ENCODE measurements around the gene ACACB.

DNA sequence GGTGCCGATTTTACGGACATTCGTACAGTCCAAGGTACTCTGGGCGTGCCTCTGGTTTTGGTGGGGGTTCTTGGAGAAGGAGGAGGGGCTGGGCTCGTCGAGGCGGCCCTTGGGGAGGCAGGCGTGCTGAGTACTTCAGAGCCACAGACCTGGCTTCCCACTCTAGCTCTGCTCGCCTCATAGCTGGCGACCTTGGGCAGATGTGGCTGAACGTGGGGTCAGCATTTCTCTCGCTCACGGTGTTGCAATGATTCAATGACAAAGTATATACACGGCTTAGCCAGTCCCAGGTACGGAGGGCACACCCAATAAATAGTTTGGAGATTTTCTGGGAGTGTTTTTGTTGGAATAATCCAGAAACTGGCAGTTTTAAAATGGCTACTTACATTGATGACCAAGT, 117.6 kb downstream of the ACACB start:
- TF ChIP-seq, protein P1, sequence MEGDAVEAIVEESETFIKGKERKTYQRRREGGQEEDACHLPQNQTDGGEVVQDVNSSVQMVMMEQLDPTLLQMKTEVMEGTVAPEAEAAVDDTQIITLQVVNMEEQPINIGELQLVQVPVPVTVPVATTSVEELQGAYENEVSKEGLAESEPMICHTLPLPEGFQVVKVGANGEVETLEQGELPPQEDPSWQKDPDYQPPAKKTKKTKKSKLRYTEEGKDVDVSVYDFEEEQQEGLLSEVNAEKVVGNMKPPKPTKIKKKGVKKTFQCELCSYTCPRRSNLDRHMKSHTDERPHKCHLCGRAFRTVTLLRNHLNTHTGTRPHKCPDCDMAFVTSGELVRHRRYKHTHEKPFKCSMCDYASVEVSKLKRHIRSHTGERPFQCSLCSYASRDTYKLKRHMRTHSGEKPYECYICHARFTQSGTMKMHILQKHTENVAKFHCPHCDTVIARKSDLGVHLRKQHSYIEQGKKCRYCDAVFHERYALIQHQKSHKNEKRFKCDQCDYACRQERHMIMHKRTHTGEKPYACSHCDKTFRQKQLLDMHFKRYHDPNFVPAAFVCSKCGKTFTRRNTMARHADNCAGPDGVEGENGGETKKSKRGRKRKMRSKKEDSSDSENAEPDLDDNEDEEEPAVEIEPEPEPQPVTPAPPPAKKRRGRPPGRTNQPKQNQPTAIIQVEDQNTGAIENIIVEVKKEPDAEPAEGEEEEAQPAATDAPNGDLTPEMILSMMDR (IDR thresholded peaks at IDR 0.05; ENCODE audit: low read length), result no peak
- no peak for TF ChIP-seq EZH2 (IDR thresholded peaks at IDR 0.05; ENCODE audit: borderline replicate concordance, low read length)

Data from OCI-LY1 (cell line).